Measurements from ENCODE around the gene C2orf72. TPM values are rescaled to one million over a fixed set of nuclear protein-coding genes. Genes with fewer than 3 reads are reported as not detected.
A peak's percentile ranks its signal among the peaks of the same experiment; 100 is the strongest.

The C2orf72 gene
- total and polyA plus RNA-seq, 2 of the 13 experiments (the other 11 are each of a cell fraction or from before 2014, with no cell fraction given), result 147 to 203 TPM

DNA sequence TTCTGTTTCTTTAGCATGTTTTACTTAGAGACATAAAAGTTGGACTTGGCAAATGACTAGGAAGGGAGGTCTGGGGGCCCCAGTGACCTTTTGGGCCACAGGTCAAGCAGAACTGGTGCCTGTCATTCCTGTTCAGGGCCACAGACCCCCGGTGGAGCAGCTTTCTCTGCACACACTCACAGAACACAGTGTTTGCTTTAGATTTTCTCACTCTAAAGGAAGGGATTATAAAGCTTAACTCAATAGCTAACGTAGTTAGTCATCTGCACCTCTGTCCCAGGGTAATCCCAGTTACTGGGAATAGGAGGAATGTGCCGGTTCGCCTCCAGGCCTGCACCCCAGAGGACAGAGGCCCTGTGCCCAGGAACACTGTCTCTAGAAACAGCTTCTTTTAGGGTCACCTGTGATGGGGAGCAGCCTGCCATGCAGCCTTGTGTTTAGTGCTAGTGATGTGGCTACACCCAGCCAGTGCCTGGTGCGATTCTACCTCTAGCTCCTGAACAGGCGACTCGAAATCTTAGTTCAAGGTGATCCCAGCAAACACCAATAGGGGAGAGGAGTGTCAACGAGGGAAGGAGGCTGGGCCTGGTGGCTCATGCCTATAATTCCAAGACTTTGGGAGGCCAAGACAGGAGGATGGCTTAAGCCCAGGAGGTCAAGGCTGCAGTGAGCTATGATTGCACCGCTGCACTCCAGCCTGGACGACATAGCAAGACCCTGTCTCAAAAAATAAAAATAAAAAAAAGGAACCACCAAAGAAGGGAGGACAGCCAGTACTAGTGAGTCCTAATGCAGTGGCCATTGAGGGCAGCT is 29.8 kb upstream of the C2orf72 start (continued):
- peak; percentile 63 for TF ChIP-seq HDAC1 (CRISPR knock-in tag; IDR thresholded peaks at IDR 0.05)
- TF ChIP-seq ERF (CRISPR knock-in tag; IDR thresholded peaks at IDR 0.05), result 0 out of 2 replicates have a peak, but pooled peaks have one; percentile 15
- no peak for TF ChIP-seq SMARCC2 (IDR thresholded peaks at IDR 0.05)
- no peak for TF ChIP-seq ZNF879 (CRISPR knock-in tag; IDR thresholded peaks at IDR 0.05)
- TF ChIP-seq ZNF547 (CRISPR knock-in tag; IDR thresholded peaks at IDR 0.05), result no peak
- TF ChIP-seq EZH2 (conservative IDR thresholded peaks at IDR 0.05; ENCODE audit: low read depth, low read length), result no peak
- no peak for TF ChIP-seq NFIC (IDR thresholded peaks at IDR 0.05; ENCODE audit: low read length)
- no peak for TF ChIP-seq KDM3A (CRISPR knock-in tag; IDR thresholded peaks at IDR 0.05; ENCODE audit: low read depth)
- TF ChIP-seq ZNF33B (CRISPR knock-in tag; IDR thresholded peaks at IDR 0.05), result no peak
- no peak for TF ChIP-seq NCOR1 (IDR thresholded peaks at IDR 0.05; ENCODE audit: borderline replicate concordance, low read length)
- peak; percentile 57; the same call in 1 of the 2 replicates for TF ChIP-seq ZNF292 (CRISPR knock-in tag; IDR thresholded peaks at IDR 0.05; ENCODE audit: borderline replicate concordance, low read depth)
- TF ChIP-seq ZNF34 (CRISPR knock-in tag; IDR thresholded peaks at IDR 0.05; ENCODE audit: borderline replicate concordance), result no peak
- TF ChIP-seq ZNF263 (CRISPR knock-in tag; IDR thresholded peaks at IDR 0.05), result no peak
- TF ChIP-seq, protein P1, sequence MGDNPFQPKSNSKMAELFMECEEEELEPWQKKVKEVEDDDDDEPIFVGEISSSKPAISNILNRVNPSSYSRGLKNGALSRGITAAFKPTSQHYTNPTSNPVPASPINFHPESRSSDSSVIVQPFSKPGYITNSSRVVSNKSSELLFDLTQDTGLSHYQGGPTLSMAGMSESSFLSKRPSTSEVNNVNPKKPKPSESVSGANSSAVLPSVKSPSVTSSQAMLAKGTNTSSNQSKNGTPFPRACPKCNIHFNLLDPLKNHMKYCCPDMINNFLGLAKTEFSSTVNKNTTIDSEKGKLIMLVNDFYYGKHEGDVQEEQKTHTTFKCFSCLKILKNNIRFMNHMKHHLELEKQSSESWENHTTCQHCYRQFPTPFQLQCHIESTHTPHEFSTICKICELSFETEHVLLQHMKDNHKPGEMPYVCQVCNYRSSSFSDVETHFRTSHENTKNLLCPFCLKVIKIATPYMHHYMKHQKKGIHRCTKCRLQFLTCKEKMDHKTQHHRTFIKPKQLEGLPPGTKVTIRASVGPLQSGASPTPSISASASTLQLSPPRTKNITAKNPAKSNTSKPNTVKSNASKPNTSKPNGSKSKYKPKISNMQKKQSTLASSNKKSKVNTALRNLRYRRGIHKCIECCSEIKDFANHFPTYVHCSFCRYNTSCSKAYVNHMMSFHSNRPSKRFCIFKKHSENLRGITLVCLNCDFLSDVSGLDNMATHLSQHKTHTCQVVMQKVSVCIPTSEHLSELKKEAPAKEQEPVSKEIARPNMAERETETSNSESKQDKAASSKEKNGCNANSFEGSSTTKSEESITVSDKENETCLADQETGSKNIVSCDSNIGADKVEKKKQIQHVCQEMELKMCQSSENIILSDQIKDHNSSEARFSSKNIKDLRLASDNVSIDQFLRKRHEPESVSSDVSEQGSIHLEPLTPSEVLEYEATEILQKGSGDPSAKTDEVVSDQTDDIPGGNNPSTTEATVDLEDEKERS (CRISPR knock-in tag; IDR thresholded peaks at IDR 0.05), result peak; percentile 63; the same call in 1 of the 2 replicates
- TF ChIP-seq, protein P2, sequence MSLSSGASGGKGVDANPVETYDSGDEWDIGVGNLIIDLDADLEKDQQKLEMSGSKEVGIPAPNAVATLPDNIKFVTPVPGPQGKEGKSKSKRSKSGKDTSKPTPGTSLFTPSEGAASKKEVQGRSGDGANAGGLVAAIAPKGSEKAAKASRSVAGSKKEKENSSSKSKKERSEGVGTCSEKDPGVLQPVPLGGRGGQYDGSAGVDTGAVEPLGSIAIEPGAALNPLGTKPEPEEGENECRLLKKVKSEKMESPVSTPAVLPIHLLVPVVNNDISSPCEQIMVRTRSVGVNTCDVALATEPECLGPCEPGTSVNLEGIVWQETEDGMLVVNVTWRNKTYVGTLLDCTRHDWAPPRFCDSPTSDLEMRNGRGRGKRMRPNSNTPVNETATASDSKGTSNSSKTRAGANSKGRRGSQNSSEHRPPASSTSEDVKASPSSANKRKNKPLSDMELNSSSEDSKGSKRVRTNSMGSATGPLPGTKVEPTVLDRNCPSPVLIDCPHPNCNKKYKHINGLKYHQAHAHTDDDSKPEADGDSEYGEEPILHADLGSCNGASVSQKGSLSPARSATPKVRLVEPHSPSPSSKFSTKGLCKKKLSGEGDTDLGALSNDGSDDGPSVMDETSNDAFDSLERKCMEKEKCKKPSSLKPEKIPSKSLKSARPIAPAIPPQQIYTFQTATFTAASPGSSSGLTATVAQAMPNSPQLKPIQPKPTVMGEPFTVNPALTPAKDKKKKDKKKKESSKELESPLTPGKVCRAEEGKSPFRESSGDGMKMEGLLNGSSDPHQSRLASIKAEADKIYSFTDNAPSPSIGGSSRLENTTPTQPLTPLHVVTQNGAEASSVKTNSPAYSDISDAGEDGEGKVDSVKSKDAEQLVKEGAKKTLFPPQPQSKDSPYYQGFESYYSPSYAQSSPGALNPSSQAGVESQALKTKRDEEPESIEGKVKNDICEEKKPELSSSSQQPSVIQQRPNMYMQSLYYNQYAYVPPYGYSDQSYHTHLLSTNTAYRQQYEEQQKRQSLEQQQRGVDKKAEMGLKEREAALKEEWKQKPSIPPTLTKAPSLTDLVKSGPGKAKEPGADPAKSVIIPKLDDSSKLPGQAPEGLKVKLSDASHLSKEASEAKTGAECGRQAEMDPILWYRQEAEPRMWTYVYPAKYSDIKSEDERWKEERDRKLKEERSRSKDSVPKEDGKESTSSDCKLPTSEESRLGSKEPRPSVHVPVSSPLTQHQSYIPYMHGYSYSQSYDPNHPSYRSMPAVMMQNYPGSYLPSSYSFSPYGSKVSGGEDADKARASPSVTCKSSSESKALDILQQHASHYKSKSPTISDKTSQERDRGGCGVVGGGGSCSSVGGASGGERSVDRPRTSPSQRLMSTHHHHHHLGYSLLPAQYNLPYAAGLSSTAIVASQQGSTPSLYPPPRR (CRISPR knock-in tag; IDR thresholded peaks at IDR 0.05; ENCODE audit: borderline replicate concordance), result peak; percentile 89
- no peak; the same call in 1 of the 2 replicates for TF ChIP-seq TCF7 (IDR thresholded peaks at IDR 0.05; ENCODE audit: low read depth)
- TF ChIP-seq XRCC5 (optimal IDR thresholded peaks at IDR 0.05; ENCODE audit: low read length), result no peak
- TF ChIP-seq PPARG (CRISPR knock-in tag; conservative IDR thresholded peaks at IDR 0.05), result 0 out of 2 replicates have a peak, but pooled peaks have one; percentile 55
- no peak for TF ChIP-seq NFKBIZ (CRISPR knock-in tag; IDR thresholded peaks at IDR 0.05)
- no peak for TF ChIP-seq PTBP1 (IDR thresholded peaks at IDR 0.05; ENCODE audit: low read depth, low read length, poor library complexity, severe bottlenecking)
- no peak for TF ChIP-seq ZNF619 (CRISPR knock-in tag; IDR thresholded peaks at IDR 0.05)

All from HepG2 (cell line).